Stimulated activated CD8-positive, alpha-beta memory T cell treated with anti-CD3 and anti-CD28 coated beads, Interleukin-4, amount 100 ng/mL, for 24 hours (primary cell): ENCODE results near the gene PDE6B.
A peak's percentile ranks its signal among the peaks of the same experiment; 100 is the strongest.
"Not testable (repeated sequence)": the region's sequence is repeated elsewhere in the genome, so short reads cannot be mapped to it uniquely, and the experiment has no call there.

Experiments
- DNase-seq: peaks from one replicate; pipeline ENCODE4 v3.0.0-alpha.2; 2020; ENCODE audit warnings: low read depth

PDE6B gene

DNA sequence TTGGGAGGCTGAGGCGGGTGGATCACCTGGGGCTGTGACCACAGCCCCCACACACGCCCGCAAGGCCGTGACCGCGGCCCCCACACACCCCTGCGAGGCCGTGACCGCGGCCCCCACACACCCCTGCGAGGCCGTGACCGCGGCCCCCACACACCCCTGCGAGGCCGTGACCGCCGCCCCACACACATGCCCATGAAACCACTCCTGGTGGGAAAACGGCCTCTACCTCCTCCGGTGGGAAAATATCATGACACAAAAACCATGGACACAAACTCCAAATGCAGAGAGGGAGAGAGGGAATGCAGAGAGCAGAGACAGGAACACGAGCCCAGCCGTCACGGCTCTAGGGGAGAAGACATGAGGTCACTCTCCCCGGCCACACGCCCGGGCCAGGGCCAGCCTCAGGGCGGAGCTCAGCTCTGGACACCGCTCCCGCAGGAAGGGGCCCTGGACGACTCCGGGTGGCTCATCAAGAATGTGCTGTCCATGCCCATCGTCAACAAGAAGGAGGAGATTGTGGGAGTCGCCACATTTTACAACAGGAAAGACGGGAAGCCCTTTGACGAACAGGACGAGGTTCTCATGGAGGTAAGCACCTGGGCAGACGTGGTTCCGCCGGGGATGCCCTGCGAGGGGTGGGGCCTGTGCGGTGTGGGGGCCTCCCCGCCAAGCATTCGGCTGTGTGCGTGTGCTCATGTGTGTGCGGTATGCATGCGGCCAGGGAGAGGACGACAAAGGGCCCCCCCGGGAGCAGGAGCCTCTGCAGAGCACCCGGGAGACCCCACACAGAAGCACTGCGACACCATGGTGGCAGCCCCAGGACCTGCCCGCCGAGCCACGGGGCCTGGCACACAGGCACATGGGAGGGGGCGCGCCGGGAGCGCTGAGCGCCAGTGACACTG is 31.3 kb downstream of the PDE6B start:
- no peak for DNase-seq

DNA sequence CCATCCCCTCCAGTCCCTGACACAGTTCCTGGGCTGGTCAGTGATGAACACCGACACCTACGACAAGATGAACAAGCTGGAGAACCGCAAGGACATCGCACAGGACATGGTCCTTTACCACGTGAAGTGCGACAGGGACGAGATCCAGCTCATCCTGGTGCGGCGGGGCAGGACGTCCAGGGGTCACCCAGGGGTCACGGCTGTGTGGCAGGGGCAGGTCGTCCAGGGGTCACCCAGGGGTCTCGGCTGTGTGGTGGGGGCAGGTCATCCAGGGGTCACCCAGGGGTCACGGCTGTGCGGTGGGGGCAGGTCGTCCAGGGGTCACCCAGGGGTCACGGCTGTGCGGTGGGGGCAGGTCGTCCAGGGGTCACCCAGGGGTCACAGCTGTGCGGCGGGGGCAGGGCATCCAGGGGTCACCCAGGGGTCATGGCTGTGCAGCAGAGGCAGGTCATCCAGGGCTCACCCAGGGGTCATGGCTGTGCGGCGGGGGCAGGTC is 32.0 kb downstream of the PDE6B start:
- DNase-seq, result no peak

DNA sequence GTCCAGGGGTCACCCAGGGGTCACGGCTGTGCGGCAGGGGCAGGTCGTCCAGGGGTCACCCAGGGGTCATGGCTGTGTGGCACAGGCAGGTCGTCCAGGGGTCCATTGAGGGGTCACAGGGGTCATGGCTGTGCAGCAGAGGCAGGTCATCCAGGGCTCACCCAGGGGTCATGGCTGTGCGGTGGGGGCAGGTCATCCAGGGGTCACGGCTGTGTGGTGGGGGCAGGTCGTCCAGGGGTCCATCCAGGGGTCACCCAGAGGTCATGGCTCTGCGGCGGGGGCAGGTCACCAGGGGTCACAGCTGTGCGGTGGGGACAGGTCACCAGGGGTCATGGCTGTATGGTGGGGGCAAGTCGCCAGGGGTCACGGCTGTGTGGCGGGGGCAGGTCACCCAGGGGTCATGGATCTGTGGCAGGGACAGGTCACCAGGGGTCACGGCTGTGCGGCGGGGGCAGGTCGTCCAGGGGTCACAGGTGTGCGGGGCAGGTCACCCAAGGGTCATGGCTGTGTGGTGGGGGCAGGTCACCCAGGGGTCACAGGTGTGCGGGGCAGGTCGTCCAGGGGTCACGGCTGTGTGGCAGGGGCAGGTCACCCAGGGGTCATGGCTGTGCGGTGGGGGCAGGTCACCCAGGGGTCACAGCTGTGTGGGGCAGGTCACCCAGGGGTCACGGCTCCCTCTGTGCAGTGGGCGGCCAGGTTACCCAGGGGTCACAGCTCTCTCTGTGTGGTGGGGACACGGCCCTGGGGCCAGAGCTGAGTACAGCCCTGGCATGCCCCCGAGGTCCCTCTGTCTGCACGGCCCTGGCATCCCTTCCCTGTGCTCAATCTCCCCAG is 32.7 kb downstream of the PDE6B start:
- DNase-seq, result no peak

DNA sequence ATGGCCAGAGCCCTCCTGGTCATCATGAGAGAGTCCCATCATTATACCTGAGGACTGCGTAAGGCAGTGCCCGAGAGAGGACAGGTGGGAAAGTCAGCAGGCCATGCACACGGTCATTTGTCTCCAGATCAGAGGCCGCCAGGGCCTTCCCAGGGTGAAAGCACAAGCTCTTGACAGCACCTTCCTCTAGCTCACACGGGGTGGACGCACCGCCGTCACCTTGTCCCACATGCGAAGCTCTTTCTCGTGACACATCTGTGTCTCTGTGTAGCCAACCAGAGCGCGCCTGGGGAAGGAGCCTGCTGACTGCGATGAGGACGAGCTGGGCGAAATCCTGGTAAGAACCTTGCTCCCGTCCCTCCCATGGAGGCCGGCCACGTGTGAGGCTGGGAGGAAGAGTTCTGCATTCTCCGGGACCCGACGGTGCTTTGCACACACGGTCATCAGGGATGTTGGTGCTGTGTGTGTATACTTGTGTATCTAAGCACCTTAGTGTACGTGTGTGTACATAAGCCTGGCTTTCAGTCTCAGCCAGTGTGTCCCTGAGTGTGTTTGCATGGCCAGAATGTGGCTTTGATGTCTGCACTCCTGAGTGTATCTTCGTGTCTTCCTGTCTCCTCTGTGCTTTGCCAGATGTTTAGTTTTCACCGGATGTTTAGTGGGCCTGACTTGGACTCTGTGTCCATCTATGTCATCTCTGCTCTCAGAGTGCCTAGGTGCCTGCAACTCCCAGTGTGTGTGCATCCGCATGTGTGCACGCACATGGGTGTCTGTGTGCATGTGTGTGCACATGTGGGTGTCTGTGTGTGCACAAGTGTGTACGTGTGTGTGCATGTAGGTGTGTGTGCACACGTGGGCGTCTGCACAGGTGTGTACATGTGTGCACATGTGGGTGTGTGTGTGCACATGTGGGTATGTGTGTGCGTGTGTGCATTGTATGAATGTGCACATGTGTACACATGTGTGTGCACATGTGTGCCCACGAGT is 33.6 kb downstream of the PDE6B start:
- no peak for DNase-seq

DNA sequence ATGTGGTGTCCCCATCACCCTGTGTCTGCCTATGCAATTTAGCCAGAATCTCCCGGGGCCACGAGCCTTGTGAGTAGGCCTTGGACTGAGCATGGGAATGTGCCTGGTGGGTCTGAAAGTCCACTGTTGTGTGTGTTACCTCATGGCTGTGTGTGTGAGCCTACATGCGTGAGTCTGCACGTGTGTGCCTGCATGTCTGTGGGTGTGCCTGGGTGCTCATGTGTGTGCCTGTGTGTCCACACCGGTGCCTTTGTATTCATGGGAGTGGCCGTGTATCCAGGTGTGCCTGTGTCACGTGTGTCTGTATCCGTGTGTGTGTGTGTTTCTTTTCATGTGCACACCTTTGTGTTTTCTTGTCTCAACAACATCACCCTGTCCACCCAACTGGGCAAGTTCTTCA is 34.5 kb downstream of the PDE6B start:
- no peak for DNase-seq

DNA sequence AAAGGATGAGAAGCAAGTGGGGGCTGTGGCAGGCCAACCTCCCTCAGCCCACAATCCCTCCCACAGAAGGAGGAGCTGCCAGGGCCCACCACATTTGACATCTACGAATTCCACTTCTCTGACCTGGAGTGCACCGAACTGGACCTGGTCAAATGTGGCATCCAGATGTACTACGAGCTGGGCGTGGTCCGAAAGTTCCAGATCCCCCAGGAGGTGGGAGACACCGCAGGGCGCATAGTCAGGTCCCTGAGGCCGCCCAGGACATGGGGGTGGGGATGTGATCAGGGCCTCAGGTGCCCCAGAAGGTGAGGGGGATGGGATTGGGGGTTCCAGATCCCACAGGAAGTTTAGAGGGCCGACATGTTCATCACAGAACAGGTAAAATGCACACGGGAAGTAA is 35.0 kb downstream of the PDE6B start:
- no peak for DNase-seq

DNA sequence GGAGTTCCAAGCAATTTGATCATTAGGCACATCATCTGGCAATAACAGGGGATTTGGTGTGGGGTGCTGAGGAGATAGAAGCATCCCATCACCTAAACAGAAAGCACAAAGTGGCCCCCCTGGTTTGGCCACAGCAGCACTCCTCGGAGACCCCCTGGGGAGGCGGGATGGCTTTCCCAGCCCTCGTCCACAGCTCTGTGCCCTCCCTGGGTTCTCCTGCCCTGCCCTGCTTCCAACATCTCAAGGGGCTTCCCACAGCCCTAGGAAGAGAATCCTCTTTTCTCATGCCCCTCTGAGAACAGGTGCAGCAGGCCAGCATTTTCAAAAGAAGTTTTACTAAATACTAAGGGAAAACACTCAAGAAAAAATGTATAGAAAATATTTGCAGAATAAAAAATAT is 35.9 kb downstream of the PDE6B start:
- DNase-seq, result no peak

DNA sequence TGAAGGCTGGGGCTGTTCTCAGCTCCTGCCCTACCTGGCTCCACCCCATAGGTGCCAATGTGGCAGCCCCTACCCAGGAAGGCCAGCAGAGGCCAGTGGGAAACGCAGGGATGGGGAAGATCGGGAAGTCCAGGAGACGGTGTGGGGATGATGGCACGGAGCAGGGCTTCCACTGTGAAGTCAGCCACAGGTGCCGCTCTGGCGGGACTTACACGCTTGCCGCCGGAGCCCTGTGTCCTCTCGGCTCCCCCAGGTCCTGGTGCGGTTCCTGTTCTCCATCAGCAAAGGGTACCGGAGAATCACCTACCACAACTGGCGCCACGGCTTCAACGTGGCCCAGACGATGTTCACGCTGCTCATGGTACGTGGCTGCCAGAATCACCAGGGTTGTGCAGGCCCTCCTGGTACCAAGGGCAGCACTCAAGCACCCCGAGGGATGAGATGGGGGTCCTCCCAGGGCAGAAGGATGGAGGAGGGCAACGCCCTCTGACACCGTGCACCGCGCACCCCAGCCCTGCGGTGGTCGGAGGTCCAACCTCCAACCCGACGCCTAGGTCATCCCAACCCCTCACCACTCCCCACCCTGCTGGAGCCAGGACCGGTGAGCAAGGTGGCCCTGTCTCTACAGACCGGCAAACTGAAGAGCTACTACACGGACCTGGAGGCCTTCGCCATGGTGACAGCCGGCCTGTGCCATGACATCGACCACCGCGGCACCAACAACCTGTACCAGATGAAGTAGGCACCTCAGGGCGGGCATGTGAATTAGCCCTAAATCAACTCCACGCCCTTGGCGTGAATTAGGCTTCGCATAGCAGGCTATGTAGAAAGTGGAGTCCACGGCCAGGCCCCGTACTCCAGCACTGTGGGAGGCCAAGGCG is 36.7 kb downstream of the PDE6B start:
- no peak for DNase-seq

DNA sequence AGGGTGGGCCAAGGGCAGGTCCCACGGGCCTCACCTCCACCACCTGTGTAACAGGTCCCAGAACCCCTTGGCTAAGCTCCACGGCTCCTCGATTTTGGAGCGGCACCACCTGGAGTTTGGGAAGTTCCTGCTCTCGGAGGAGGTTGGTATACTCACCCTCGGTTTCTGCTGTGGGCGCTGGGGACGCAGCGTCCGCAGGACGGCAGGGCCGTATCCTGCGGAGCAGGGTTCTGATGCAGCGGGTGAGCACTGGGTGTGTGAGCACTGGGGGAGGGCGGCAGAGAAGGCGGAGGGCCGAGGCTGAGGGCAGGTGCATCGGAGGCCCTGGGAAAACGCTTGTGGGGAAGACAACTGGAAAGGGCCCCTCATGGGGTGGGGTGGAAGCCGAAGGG is 37.7 kb downstream of the PDE6B start:
- no peak for DNase-seq

DNA sequence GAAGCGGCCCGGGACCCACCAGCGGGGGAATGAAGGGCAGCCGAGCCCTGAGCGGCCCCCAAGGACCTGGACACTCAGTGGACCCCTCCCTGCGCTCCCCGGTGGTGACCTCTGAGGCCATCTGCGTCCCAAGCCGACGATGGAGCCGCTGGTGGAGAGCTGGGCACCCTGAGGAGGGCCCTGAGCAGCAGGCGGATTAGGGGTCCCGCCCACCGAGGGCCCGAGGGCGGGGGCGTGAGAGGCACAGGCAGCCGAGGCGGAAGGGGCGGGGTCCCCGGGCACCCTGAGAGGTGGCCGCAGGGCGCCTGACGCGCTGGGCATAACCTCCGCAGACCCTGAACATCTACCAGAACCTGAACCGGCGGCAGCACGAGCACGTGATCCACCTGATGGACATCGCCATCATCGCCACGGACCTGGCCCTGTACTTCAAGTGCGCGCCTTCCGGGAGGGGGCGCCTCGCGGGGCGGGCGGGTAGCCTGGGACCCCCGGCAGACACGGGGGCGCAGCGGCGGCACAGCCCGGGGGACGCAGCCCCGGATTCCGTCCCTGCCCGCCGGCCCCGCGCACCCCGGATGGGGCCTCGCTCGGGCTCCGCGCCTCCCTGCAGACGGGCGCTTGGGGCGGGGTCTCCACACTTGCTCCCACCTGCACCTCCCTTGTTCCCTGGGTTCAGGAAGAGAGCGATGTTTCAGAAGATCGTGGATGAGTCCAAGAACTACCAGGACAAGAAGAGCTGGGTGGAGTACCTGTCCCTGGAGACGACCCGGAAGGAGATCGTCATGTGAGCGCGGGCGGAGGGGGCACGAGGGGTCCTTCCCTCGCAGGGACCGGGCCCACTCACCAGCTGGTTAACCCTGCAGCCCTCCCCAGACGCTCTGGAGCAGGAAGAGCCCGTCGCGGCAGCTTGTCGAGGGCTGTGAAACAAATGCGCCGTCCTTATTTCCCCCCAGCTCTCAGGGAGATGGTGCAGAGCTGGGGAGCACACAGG is 38.4 kb downstream of the PDE6B start:
- DNase-seq, result peak; percentile 70

DNA sequence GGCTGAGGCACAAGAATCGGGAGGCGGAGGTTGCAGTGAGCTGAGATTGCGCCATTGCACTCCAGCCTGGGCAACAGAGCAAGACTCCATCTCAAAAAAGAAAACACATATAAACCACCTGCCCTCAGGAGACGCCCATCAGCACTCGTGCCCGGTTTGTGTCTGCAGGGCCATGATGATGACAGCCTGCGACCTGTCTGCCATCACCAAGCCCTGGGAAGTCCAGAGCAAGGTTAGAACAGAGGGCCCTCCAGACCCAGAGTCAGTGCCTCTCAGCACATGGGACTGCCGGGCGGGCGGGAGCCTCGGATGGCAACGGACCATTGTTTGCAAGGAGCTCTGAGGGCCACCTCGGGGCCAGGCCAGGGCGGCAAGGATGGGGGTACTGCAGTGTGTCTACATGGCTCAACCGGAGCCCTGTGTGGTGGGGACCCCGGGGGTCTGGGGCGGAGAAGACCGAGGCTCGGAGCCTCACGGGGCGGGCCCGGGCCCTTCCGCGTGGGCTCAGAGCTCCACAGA is 39.4 kb downstream of the PDE6B start:
- DNase-seq, result no peak

DNA sequence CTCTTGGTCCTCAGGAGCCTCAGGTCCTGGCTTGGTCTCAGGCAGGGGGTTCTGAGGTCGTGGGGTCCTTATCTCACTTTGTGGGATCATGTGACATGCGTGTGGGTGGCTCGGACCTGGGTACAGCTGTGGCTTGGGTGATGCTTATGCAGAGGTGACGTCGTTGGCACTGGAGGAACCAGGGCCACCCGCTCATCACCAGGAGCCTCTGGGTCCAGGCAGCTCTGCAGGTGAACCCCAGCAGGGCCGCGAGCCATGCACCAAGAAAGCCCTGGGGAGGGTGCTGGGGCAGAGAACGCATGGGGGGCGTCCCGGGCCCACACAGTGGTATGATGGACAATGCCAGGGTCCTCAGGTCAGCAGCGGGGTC is 40.0 kb downstream of the PDE6B start:
- no peak for DNase-seq

DNA sequence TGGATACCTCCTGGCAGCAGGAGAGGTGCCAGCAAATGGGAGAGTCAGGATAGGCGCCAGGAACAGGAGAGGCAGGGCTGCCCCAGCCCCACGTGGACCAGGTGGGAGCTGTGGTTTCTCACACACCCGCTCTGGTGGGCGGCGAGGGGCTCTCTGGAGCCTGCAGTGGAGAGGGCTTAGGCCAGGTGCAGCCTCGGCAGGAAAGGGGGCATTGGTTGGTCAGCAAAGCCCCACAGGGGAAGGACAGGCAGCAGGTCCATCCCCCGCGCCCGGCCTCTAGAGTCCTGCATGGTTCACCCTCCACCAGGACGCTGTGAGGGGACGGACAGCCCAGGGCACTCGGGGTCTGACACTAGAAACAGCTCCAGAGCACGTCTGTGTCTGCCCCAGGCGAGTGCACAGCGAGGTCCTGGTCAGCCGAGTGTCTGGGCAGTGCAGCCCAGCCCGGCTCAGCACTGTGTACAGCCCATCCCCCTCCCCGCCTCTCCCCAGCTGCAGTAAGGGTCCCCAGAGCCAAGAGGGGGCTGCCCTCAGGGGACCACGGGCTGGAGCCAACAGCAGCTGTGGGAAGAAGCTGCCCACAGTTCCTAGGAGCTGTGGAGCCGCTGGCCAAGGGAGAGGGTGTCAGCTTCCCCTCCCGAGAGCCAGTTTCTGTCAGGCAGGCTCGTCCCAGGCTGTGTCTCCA is 40.5 kb downstream of the PDE6B start:
- DNase-seq, result no peak

DNA sequence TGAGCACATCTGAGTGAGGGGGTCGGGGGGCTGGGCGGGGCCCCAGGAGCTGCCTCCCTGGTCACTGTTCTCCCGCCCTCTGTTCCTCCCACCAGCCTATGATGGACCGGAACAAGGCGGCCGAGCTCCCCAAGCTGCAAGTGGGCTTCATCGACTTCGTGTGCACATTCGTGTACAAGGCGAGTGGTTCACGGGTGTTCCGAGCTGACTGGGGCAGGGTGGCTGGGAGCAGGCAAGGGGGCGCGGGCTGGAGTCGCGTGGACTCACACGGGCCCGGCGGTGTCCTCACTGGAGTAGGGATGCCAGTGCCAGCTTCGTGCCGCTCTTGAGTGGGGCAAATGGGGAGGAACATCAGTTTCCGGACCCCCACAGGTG is 41.0 kb downstream of the PDE6B start:
- no peak for DNase-seq

DNA sequence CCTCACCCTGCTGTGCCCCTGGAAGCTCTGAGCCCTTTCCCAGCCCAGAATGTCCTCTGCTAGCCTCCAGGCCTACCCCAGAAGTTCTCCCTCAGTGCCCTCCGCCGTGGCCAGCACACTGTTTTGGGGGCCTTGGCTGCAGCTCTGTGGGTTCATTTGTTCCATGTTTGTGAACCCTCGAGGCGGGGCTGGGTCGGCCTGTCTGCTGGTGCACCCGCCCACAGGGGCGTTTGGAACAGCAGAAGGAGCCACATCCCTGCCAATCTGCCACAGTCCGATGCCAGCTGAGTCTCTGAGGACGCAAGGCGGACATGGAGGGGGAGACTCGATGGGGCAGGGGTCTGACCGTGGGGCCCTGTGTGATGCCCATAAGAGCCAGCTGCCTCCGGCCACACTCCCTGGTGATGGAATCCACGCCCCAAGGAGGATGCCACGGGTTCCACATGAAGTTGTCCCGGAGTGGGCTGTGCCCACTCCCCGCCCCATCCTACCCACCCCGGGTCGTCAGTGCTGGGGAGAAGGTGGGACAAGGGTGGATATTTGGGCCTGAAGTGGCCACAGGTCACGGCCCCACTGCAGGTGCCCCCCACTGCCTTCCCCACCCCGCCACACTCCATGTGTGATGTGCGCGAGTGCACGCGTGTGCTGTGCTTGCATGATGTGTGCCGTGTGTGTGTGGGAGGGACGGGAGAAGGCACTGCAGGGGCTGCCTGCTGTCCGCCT is 41.6 kb downstream of the PDE6B start:
- no peak for DNase-seq

DNA sequence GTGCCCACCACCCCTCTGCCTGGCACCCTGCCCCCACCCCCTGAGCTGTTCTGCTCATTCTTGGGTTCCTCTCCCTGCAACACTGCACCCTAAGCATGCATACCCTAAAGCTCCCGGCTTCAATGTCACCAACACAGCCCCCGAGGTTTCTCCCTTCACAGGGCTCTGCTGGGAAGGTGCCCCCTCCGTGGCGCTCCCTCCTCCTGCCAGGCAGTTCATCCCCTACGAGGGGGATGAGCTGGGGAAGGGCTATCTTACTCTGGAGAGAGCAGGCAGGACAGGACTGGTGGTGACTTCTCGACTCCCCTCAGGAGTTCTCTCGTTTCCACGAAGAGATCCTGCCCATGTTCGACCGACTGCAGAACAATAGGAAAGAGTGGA is 42.2 kb downstream of the PDE6B start:
- no peak for DNase-seq

DNA sequence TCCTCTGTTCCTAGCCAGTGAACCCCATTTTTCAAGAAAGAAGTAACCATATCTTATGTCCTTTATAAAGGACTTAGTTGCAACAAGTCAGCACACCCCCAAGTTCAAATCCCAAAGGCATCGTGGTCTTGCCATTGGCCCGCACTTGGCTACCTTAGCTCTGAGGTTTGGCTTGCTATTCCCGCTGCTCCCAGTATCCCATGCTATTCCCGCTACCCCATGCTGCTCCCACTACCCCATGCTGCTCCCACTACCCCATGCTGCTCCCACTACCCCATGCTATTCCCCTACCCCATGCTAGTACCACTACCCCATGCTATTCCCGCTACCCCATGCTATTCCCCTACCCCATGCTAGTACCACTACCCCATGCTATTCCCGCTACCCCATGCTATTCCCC is 42.8 kb downstream of the PDE6B start:
- not testable (repeated sequence) for DNase-seq
